ENCODE measurements around the gene SH3YL1. TPM values are rescaled to one million over a fixed set of nuclear protein-coding genes. Genes with fewer than 3 reads are reported as not detected.

SH3YL1 gene
- total RNA-seq, 2 donors from 2014 or later: 28.6 to 40.6 TPM

GRCh38 chr2:244547-244946 lies 19.3 kb downstream of the SH3YL1 start:
- Histone ChIP-seq H3K4me3 (no peak overlapping the region), H3K4me1 (ENCODE audit: control insufficient read depth in 1 of 2, low read depth in 2 of 2) (peaks cover 0 to 5% of the 10 kb centered on the region in 2 donors), H3K9me3 (no peaks in the 10 kb centered on the region), H3K27me3 (replicated peaks; ENCODE audit: insufficient read depth) (no peaks in the 10 kb centered on the region), H3K36me3 (peaks cover 18% of the 10 kb centered on the region), H3K27ac (no peak overlapping the region)
- TF ChIP-seq CTCF (IDR thresholded peaks at IDR 0.05): no peak
- ATAC-seq (ENCODE audit: insufficient number of reproducible peaks, low FRiP score, low read depth) (no peak), DNase-seq (ENCODE audit: low spot score) (no peak)

- peaks cover 0 to 27% of the 10 kb centered on the region in 2 donors for H3K4me1 ChIP-seq (ENCODE audit: control insufficient read depth in 1 of 2, low read depth in 2 of 2)
- DNase-seq (ENCODE audit: low spot score): no peak
- H3K27ac ChIP-seq: no peak overlapping the region
- no peak overlapping the region for H3K4me3 ChIP-seq
- no peaks in the 10 kb centered on the region for H3K36me3 ChIP-seq
- H3K9me3 ChIP-seq: no peaks in the 10 kb centered on the region
- ATAC-seq (ENCODE audit: insufficient number of reproducible peaks, low FRiP score, low read depth): no peak
- H3K27me3 ChIP-seq (replicated peaks; ENCODE audit: insufficient read depth): no peaks in the 10 kb centered on the region
- TF ChIP-seq CTCF (IDR thresholded peaks at IDR 0.05): no peak
Measured at GRCh38 chr2:238869-239268, 25.0 kb downstream of the SH3YL1 start.

- ATAC-seq (ENCODE audit: insufficient number of reproducible peaks, low FRiP score, low read depth): peak; percentile 50
- H3K4me3 ChIP-seq: no peak overlapping the region
- H3K36me3 ChIP-seq: no peaks in the 10 kb centered on the region
- no peak for DNase-seq (ENCODE audit: low spot score)
- H3K4me1 ChIP-seq (ENCODE audit: control insufficient read depth in 1 of 2, low read depth in 2 of 2): peaks cover 0 to 27% of the 10 kb centered on the region in 2 donors
- H3K9me3 ChIP-seq: no peaks in the 10 kb centered on the region
- H3K27me3 ChIP-seq (replicated peaks; ENCODE audit: insufficient read depth): no peaks in the 10 kb centered on the region
- TF ChIP-seq CTCF (IDR thresholded peaks at IDR 0.05): no peak
- H3K27ac ChIP-seq: no peak overlapping the region
Measured at GRCh38 chr2:238431-238830, 25.4 kb downstream of the SH3YL1 start.

GRCh38 chr2:237878-238277 lies 26.0 kb downstream of the SH3YL1 start:
- no peaks in the 10 kb centered on the region for H3K36me3 ChIP-seq
- no peak for ATAC-seq (ENCODE audit: insufficient number of reproducible peaks, low FRiP score, low read depth)
- peaks cover 0 to 27% of the 10 kb centered on the region in 2 donors for H3K4me1 ChIP-seq (ENCODE audit: control insufficient read depth in 1 of 2, low read depth in 2 of 2)
- H3K4me3 ChIP-seq: no peak overlapping the region
- DNase-seq (ENCODE audit: low spot score): no peak
- no peaks in the 10 kb centered on the region for H3K9me3 ChIP-seq
- H3K27me3 ChIP-seq (replicated peaks; ENCODE audit: insufficient read depth): no peaks in the 10 kb centered on the region
- H3K27ac ChIP-seq: no peak overlapping the region
- no peak for TF ChIP-seq CTCF (IDR thresholded peaks at IDR 0.05)

- no peaks in the 10 kb centered on the region for H3K9me3 ChIP-seq
- no peaks in the 10 kb centered on the region for H3K36me3 ChIP-seq
- DNase-seq (ENCODE audit: low spot score): no peak
- TF ChIP-seq CTCF (IDR thresholded peaks at IDR 0.05): no peak
- H3K27me3 ChIP-seq (replicated peaks; ENCODE audit: insufficient read depth): no peaks in the 10 kb centered on the region
- peaks cover 0 to 27% of the 10 kb centered on the region in 2 donors for H3K4me1 ChIP-seq (ENCODE audit: control insufficient read depth in 1 of 2, low read depth in 2 of 2)
- ATAC-seq (ENCODE audit: insufficient number of reproducible peaks, low FRiP score, low read depth): no peak
- H3K4me3 ChIP-seq: no peak overlapping the region
- no peak overlapping the region for H3K27ac ChIP-seq
Measured at GRCh38 chr2:236993-237539, 26.8 kb downstream of the SH3YL1 start.

All from thoracic aorta (tissue), 2 donors.